Measurements from ENCODE around the gene SETD5. TPM values are rescaled to one million over a fixed set of nuclear protein-coding genes. Genes with fewer than 3 reads are reported as not detected.

SETD5 gene
- total and polyA plus RNA-seq, 4 donors: 85.6 to 180 (median 135) TPM

DNA sequence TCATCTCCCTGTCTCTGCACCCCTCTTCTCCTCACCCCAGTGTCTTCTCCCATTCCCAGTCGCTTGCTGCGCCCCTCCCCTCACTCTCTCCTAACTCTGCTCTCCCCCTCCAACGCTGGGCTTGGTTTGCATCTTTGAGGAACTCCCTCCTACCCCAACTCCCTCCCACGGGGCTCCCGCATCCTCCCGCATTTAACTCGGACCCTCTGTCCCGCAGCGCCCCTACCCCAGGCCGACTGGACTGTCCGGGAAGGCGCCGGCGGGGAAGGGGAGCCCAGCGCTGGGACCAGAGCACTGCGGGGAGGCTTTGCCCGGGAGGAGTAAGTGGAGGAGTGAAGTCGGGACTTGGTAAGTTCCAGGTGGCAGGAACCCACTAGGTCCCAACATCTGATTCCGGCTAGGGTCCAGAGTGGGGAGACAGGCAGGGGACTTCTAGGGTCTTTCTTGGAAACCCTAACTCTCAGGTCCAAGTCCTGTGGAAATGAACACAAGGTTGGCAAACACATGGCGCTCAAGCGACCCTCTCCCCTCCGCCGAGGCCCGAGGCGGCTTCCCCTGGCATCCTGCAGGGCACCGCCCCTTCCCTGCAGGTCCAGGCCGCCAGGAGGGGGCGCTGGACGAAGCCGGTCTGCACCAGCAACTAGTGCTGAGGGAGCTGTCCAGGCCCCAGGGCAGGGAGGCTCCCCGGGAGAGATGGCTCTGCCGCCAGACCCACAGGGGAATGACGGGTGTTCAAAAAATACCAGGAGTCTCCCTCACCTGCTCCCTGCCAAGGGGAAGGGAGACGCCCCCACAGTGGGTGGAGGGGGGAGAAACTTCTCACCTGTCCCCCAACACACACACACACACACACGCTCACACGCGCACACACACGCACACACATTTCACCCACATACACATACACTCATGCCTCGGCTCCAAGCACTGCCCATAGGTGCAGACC lies 103.0 kb downstream of the SETD5 start:
- peak in 3 of 6 donors; percentile 13 to 55 (median 35) for DNase-seq (ENCODE audit: low read depth in 4 of 6, low spot score in 6 of 6)

DNA sequence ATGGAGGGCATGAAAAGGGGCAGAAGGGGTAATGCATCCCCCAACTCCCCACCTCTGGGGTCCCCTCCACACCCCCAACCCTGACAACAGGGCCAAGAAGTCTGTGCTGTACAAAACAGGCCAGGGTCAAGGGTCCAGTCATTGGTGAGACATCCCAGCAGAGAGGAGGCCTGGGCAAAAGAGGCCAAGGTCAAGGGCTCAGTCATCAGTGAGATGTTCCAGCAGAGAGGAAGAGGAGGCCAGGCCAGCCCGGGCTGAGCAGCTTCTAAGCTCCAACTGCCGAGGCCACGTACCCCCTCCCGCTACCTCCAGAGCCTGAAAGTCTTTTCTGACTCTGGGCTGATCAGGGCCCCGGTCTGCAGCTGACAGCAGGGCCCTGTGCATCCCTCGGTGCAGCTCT lies 103.8 kb downstream of the SETD5 start:
- Histone ChIP-seq H3K9me3 (ENCODE audit: control insufficient read depth, insufficient read depth, low read length) (no peaks in the 10 kb centered on the region), H3K4me1 (ENCODE audit: control insufficient read depth, insufficient read depth, low read length) (peaks cover 19% of the 10 kb centered on the region), H3K36me3 (ENCODE audit: control insufficient read depth, insufficient read depth, low read length) (peaks cover 32% of the 10 kb centered on the region), H3K4me3 (ENCODE audit: low read depth, low read length) (no peak overlapping the region), H3K27me3 (ENCODE audit: control insufficient read depth, insufficient read depth, low read length) (peaks cover 7% of the 10 kb centered on the region), H3K27ac (ENCODE audit: low read depth, low read length) (no peak overlapping the region)
- no peak for DNase-seq (ENCODE audit: low read depth in 4 of 6, low spot score in 6 of 6)
- WGBS (ENCODE audit: insufficient coverage): 83% methylated on average over 6 of the region's 6 CpGs

More for the DNA sequence above, 103.0 kb downstream of the SETD5 start:
- H3K36me3 ChIP-seq (ENCODE audit: control insufficient read depth, insufficient read depth, low read length): peaks cover 28% of the 10 kb centered on the region
- no peaks in the 10 kb centered on the region for H3K9me3 ChIP-seq (ENCODE audit: control insufficient read depth, insufficient read depth, low read length)
- peak overlapping the region; percentile 9 for H3K4me3 ChIP-seq (ENCODE audit: low read depth, low read length)
- H3K27me3 ChIP-seq (ENCODE audit: control insufficient read depth, insufficient read depth, low read length): peaks cover 7% of the 10 kb centered on the region
- H3K27ac ChIP-seq (ENCODE audit: low read depth, low read length): no peak overlapping the region
- WGBS (ENCODE audit: insufficient coverage): 8% methylated on average over 29 of the region's 39 CpGs
- peaks cover 19% of the 10 kb centered on the region for H3K4me1 ChIP-seq (ENCODE audit: control insufficient read depth, insufficient read depth, low read length)

DNA sequence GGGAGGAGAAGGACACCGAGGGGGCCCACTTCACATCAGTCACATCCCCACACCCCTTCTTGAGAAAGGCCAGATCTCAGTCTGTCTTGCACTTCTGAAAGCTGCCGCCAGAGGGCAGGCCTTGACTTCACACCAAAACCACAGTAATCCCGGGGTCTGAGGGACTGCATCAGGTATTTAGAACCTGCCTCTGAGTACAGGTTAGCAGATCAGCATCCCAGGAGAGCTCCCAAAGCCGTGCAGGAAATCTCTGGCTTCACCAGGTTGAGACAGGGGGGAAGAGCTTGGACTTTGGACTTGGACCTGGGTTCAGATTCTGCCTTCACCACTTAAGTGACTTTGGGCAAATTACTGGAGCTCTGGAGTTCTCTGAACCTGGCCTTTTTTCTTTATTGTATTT lies 105.9 kb downstream of the SETD5 start:
- peak; percentile 41 to 92 (median 66) for DNase-seq (ENCODE audit: low read depth in 4 of 6, low spot score in 6 of 6)
- H3K36me3 ChIP-seq (ENCODE audit: control insufficient read depth, insufficient read depth, low read length): peaks cover 35% of the 10 kb centered on the region
- peaks cover 19% of the 10 kb centered on the region for H3K4me1 ChIP-seq (ENCODE audit: control insufficient read depth, insufficient read depth, low read length)
- whole genome bisulfite sequencing (ENCODE audit: insufficient coverage): 0% methylated on average over 3 of the region's 4 CpGs
- H3K27ac ChIP-seq (ENCODE audit: low read depth, low read length): no peak overlapping the region
- H3K9me3 ChIP-seq (ENCODE audit: control insufficient read depth, insufficient read depth, low read length): no peaks in the 10 kb centered on the region
- no peak overlapping the region for H3K4me3 ChIP-seq (ENCODE audit: low read depth, low read length)
- H3K27me3 ChIP-seq (ENCODE audit: control insufficient read depth, insufficient read depth, low read length): peaks cover 7% of the 10 kb centered on the region

GRCh38 chr3:9507586-9508578 lies 110.5 kb downstream of the SETD5 start:
- peaks cover 12% of the 10 kb centered on the region for H3K4me1 ChIP-seq (ENCODE audit: control insufficient read depth, insufficient read depth, low read length)
- H3K4me3 ChIP-seq (ENCODE audit: low read depth, low read length): no peak overlapping the region
- H3K36me3 ChIP-seq (ENCODE audit: control insufficient read depth, insufficient read depth, low read length): peaks cover 10% of the 10 kb centered on the region
- no peak for DNase-seq (ENCODE audit: low read depth in 4 of 6, low spot score in 6 of 6)
- H3K9me3 ChIP-seq (ENCODE audit: control insufficient read depth, insufficient read depth, low read length): no peaks in the 10 kb centered on the region
- peaks cover 2% of the 10 kb centered on the region for H3K27me3 ChIP-seq (ENCODE audit: control insufficient read depth, insufficient read depth, low read length)
- WGBS (ENCODE audit: insufficient coverage): 59% methylated on average over 13 of the region's 14 CpGs
- no peak overlapping the region for H3K27ac ChIP-seq (ENCODE audit: low read depth, low read length)

- H3K36me3 ChIP-seq (ENCODE audit: control insufficient read depth, insufficient read depth, low read length): peaks cover 10% of the 10 kb centered on the region
- H3K27me3 ChIP-seq (ENCODE audit: control insufficient read depth, insufficient read depth, low read length): peaks cover 2% of the 10 kb centered on the region
- 5% methylated on average over 25 of the region's 25 CpGs for WGBS (ENCODE audit: insufficient coverage)
- no peaks in the 10 kb centered on the region for H3K9me3 ChIP-seq (ENCODE audit: control insufficient read depth, insufficient read depth, low read length)
- H3K27ac ChIP-seq (ENCODE audit: low read depth, low read length): no peak overlapping the region
- peaks cover 12% of the 10 kb centered on the region for H3K4me1 ChIP-seq (ENCODE audit: control insufficient read depth, insufficient read depth, low read length)
- H3K4me3 ChIP-seq (ENCODE audit: low read depth, low read length): no peak overlapping the region
- peak in 4 of 6 donors; percentile 11 to 49 (median 32) for DNase-seq (ENCODE audit: low read depth in 4 of 6, low spot score in 6 of 6)
Measured at GRCh38 chr3:9508781-9509180, 111.4 kb downstream of the SETD5 start.

- no peak overlapping the region for H3K27ac ChIP-seq (ENCODE audit: low read depth, low read length)
- H3K27me3 ChIP-seq (ENCODE audit: control insufficient read depth, insufficient read depth, low read length): peaks cover 2% of the 10 kb centered on the region
- DNase-seq (ENCODE audit: low read depth in 4 of 6, low spot score in 6 of 6): no peak
- no peak overlapping the region for H3K4me3 ChIP-seq (ENCODE audit: low read depth, low read length)
- peaks cover 12% of the 10 kb centered on the region for H3K4me1 ChIP-seq (ENCODE audit: control insufficient read depth, insufficient read depth, low read length)
- no CpG with 5 or more reads among the region's 7 CpGs for WGBS (ENCODE audit: insufficient coverage)
- no peaks in the 10 kb centered on the region for H3K9me3 ChIP-seq (ENCODE audit: control insufficient read depth, insufficient read depth, low read length)
- peaks cover 5% of the 10 kb centered on the region for H3K36me3 ChIP-seq (ENCODE audit: control insufficient read depth, insufficient read depth, low read length)
Measured at GRCh38 chr3:9512456-9513045, 115.1 kb downstream of the SETD5 start.

GRCh38 chr3:9514306-9514705 lies 116.9 kb downstream of the SETD5 start:
- no peaks in the 10 kb centered on the region for H3K36me3 ChIP-seq (ENCODE audit: control insufficient read depth, insufficient read depth, low read length)
- H3K4me3 ChIP-seq (ENCODE audit: low read depth, low read length): no peak overlapping the region
- no peaks in the 10 kb centered on the region for H3K9me3 ChIP-seq (ENCODE audit: control insufficient read depth, insufficient read depth, low read length)
- no peak for DNase-seq (ENCODE audit: low read depth in 4 of 6, low spot score in 6 of 6)
- peaks cover 1% of the 10 kb centered on the region for H3K27me3 ChIP-seq (ENCODE audit: control insufficient read depth, insufficient read depth, low read length)
- peaks cover 3% of the 10 kb centered on the region for H3K4me1 ChIP-seq (ENCODE audit: control insufficient read depth, insufficient read depth, low read length)
- H3K27ac ChIP-seq (ENCODE audit: low read depth, low read length): no peak overlapping the region
- WGBS (ENCODE audit: insufficient coverage): no CpG with 5 or more reads among the region's 4 CpGs

- Histone ChIP-seq H3K4me1 (ENCODE audit: control insufficient read depth, insufficient read depth, low read length) (no peaks in the 10 kb centered on the region), H3K36me3 (ENCODE audit: control insufficient read depth, insufficient read depth, low read length) (no peaks in the 10 kb centered on the region), H3K27me3 (ENCODE audit: control insufficient read depth, insufficient read depth, low read length) (no peaks in the 10 kb centered on the region), H3K4me3 (ENCODE audit: low read depth, low read length) (no peak overlapping the region), H3K27ac (ENCODE audit: low read depth, low read length) (no peak overlapping the region), H3K9me3 (ENCODE audit: control insufficient read depth, insufficient read depth, low read length) (no peaks in the 10 kb centered on the region)
- no peak for DNase-seq (ENCODE audit: low read depth in 4 of 6, low spot score in 6 of 6)
- WGBS (ENCODE audit: insufficient coverage): no CpG with 5 or more reads among the region's 2 CpGs
Measured at GRCh38 chr3:9514956-9515355, 117.5 kb downstream of the SETD5 start.

- Histone ChIP-seq H3K4me3 (ENCODE audit: low read depth, low read length) (no peak overlapping the region), H3K4me1 (ENCODE audit: control insufficient read depth, insufficient read depth, low read length) (no peaks in the 10 kb centered on the region), H3K36me3 (ENCODE audit: control insufficient read depth, insufficient read depth, low read length) (no peaks in the 10 kb centered on the region), H3K27me3 (ENCODE audit: control insufficient read depth, insufficient read depth, low read length) (no peaks in the 10 kb centered on the region), H3K27ac (ENCODE audit: low read depth, low read length) (no peak overlapping the region), H3K9me3 (ENCODE audit: control insufficient read depth, insufficient read depth, low read length) (peaks cover 2% of the 10 kb centered on the region)
- DNase-seq (ENCODE audit: low read depth in 4 of 6, low spot score in 6 of 6): no peak
- WGBS (ENCODE audit: insufficient coverage): 92% methylated on average over 2 of the region's 2 CpGs
Measured at GRCh38 chr3:9525078-9525477, 127.7 kb downstream of the SETD5 start.

All from spinal cord (tissue), 10 donors.